Right lobe of liver (tissue), 6 donors: ENCODE data around the gene CYFIP2. TPM values are rescaled to one million over a fixed set of nuclear protein-coding genes. Genes with fewer than 3 reads are reported as not detected.

Experiments used
- ATAC-seq, 4 donors: fragments of 200-7000 bp; cut with Tn5 transposase; one replicate each; pipeline ENCODE4 v1.9.1; 2020; ENCODE audit warnings: mild to moderate bottlenecking in 4 of 4, moderate library complexity in 4 of 4
- DNase-seq, 3 donors: peaks; one replicate each; pipeline ENCODE4 v3.0.0-alpha.2; 2020
- H3K27ac ChIP-seq, 3 donors: fragments of 200-600 bp; one replicate each; pipeline ENCODE4 v1.8.0; 2022
- H3K27me3 ChIP-seq, 2 donors: fragments of 200-600 bp; one replicate each; pipeline ENCODE4 v1.8.0; 2022
- H3K36me3 ChIP-seq, 4 donors: fragments of 200-600 bp; sonication (generic) in 1 of 4; one replicate each; pipeline versions ENCODE4 v1.5.1 to v1.8.0; 2017 to 2022; ENCODE audit warnings: control low read depth in 1 of 4
- H3K4me1 ChIP-seq, 4 donors: fragments of 200-600 bp; sonication (generic) in 1 of 4; one replicate each; pipeline versions ENCODE4 v1.5.1 to v1.8.0; 2017 to 2022; ENCODE audit warnings: control low read depth in 1 of 4
- H3K4me3 ChIP-seq, 3 donors: fragments of 200-600 bp; one replicate each; pipeline ENCODE4 v1.8.0; 2022
- H3K9me3 ChIP-seq, 4 donors: fragments of 200-600 bp; sonication (generic) in 1 of 4; one replicate each; pipeline versions ENCODE4 v1.5.1 to v1.8.0; 2017 to 2022; ENCODE audit warnings: control low read depth in 1 of 4
- CTCF ChIP-seq, 4 donors: fragments of 200-600 bp in 3 of 4; fragments of 450-650 bp in 1 of 4; IDR thresholded peaks; one replicate each; pipeline versions ENCODE4 v1.5.1 to v1.8.0; 2016 to 2022; ENCODE audit warnings: antibody characterized with exemption in 4 of 4, mild to moderate bottlenecking in 2 of 4
- POLR2A ChIP-seq: fragments of 450-650 bp; IDR thresholded peaks from one replicate; pipeline ENCODE4 v1.6.1; 2017; ENCODE audit warnings: antibody characterized with exemption, mild to moderate bottlenecking
- WGBS: methylation state at CpG from one replicate; pipeline ENCODE4 v1.1.6; 2018; ENCODE audit warnings: low coverage, low lambda C conversion rate; ENCODE audit not compliant: insufficient coverage; ENCODE audit errors: missing lambda C conversion rate; 5-methylcytosine and 5-hydroxymethylcytosine counted together
- intact Hi-C, 2 donors: fragments of 100-400 bp; cut with DNase I; formaldehyde crosslinking; loops; one replicate each; pipeline versions ENCODE4 v1.11.2 to v1.14.1; 2022
- total RNA-seq, 6 experiments: library from RNA; depleted of rRNA in 2 of 6; stranded (reverse); fragments of >200 nt in 2 of 6; fragmentation: NEBNext Ultra II Directional in 3 of 6; extraction: Animal tissue kit (Norgen Biotek cat#: 25700) in 3 of 6; gene quantifications; one replicate each; pipeline versions ENCODE4 v1.1.0 to v1.2.4, GENCODE V29; 2016 to 2023
- donor health status: DM: no; HTN: yes; CAD: no.
- donor health status: DM: no; HTN: no; CAD: no.
- donor health status: DM: no; HTN: no; CAD: no.
- donor health status: DM: no; HTN: yes; CAD: no.
- donor health status: DM: no; HTN: yes; CAD: no.

The CYFIP2 gene
- total RNA-seq, 6 experiments from 2014 or later, result 20.6 to 89.1 (median 49.6) TPM

- intact Hi-C loops, result loop anchor here in 1 of 2 donors (5.0 kb wide), 1 partner anchor 77 kb away; no protein-coding TSS in a partner anchor
- Histone ChIP-seq H3K4me3 (no peak overlapping the region), H3K36me3 (peaks cover 0 to 29% (median 7%) of the 10 kb centered on the region in 4 donors)
These were observed 58.3 kb downstream of the CYFIP2 start for GRCh38 chr5:157324237-157324636.

GRCh38 chr5:157326440-157327005, 60.6 kb downstream of the CYFIP2 start:
- no peak overlapping the region for H3K4me3 ChIP-seq
- no peak overlapping the region for H3K27ac ChIP-seq
- ATAC-seq (peak; percentile 11 to 39 (median 18)), DNase-seq (no peak)
- no peak for TF ChIP-seq CTCF (IDR thresholded peaks at IDR 0.05)
- no peak for TF ChIP-seq POLR2A
- H3K36me3 ChIP-seq, result peaks cover 0 to 22% (median 7%) of the 10 kb centered on the region in 4 donors
- no peaks in the 10 kb centered on the region for H3K27me3 ChIP-seq
- 31% methylated on average over 6 of the region's 7 CpGs for WGBS
- H3K9me3 ChIP-seq, result no peaks in the 10 kb centered on the region
- H3K4me1 ChIP-seq, result peaks cover 0 to 11% (median 0%) of the 10 kb centered on the region in 4 donors
- intact Hi-C loops, result no loop called here

More at GRCh38 chr5:157324237-157324636, 58.3 kb downstream of the CYFIP2 start:
- DNase-seq (no peak), ATAC-seq (no peak)
- Histone ChIP-seq H3K9me3 (no peaks in the 10 kb centered on the region), H3K27ac (no peak overlapping the region), H3K4me1 (peaks cover 0 to 11% (median 0%) of the 10 kb centered on the region in 4 donors), H3K27me3 (no peaks in the 10 kb centered on the region)
- TF ChIP-seq POLR2A (no peak), CTCF (IDR thresholded peaks at IDR 0.05) (no peak)
- 97% methylated on average over 6 of the region's 7 CpGs for WGBS

GRCh38 chr5:157327771-157328170, 61.8 kb downstream of the CYFIP2 start:
- Histone ChIP-seq H3K4me3 (no peak overlapping the region), H3K36me3 (peaks cover 0 to 18% (median 8%) of the 10 kb centered on the region in 4 donors), H3K27me3 (no peaks in the 10 kb centered on the region), H3K4me1 (peaks cover 0 to 11% (median 0%) of the 10 kb centered on the region in 4 donors), H3K27ac (no peak overlapping the region), H3K9me3 (no peaks in the 10 kb centered on the region)
- intact Hi-C loops, result no loop called here
- 33% methylated on average over 2 of the region's 3 CpGs for WGBS
- DNase-seq (no peak), ATAC-seq (no peak)
- no peak for TF ChIP-seq POLR2A
- no peak for TF ChIP-seq CTCF (IDR thresholded peaks at IDR 0.05)

- no peaks in the 10 kb centered on the region for H3K27me3 ChIP-seq
- WGBS, result 15% methylated on average over 12 of the region's 12 CpGs
- peaks cover 0 to 18% (median 9%) of the 10 kb centered on the region in 4 donors for H3K36me3 ChIP-seq
- TF ChIP-seq CTCF (IDR thresholded peaks at IDR 0.05) (peak; percentile 78 to 92 (median 89)), POLR2A (no peak)
- peaks cover 0 to 11% (median 0%) of the 10 kb centered on the region in 4 donors for H3K4me1 ChIP-seq
- peak overlapping the region in 2 of 3 donors; percentile 8 to 26 for H3K4me3 ChIP-seq
- peak; percentile 97 to 99 (median 99) for ATAC-seq
- intact Hi-C loops, result no loop called here
- no peaks in the 10 kb centered on the region for H3K9me3 ChIP-seq
- no peak overlapping the region for H3K27ac ChIP-seq
- DNase-seq, result peak; percentile 61 to 76 (median 66)
These were observed 62.5 kb downstream of the CYFIP2 start for GRCh38 chr5:157328277-157328912.
